Measurements from ENCODE around the gene CYP51A1.
"Not testable (repeated sequence)": the region's sequence is repeated elsewhere in the genome, so short reads cannot be mapped to it uniquely, and the experiment has no call there.

Gene CYP51A1

GRCh38 chr7:92134271-92135051 is at the start of gene CYP51A1:
Gene CYP51A1 (minus strand): TSS chr7:92134477. CDS start chr7:92134364, 113 bp downstream.
- H3K4me3 Mint-ChIP-seq: peak within 1 kb of the TSS; percentile 92
- no peaks in the 10 kb centered on the region for H3K27me3 Mint-ChIP-seq
- H3K27ac Mint-ChIP-seq: peak within 1 kb of the TSS; percentile 97
- ATAC-seq: peak; percentile 96
- peaks cover 37% of the 10 kb centered on the region for H3K4me1 Mint-ChIP-seq
- peaks cover 21% of the 10 kb centered on the region for H3K36me3 Mint-ChIP-seq
- H3K9me3 Mint-ChIP-seq: no peaks in the 10 kb centered on the region

GRCh38 chr7:92178928-92179924 is 44.9 kb upstream of the CYP51A1 start, which contains the start of gene LRRD1:
Gene LRRD1 (minus strand): TSS chr7:92179142. CDS start chr7:92165202, 13,940 bp downstream.
- Mint-ChIP-seq H3K27ac (no peak within 1 kb of the TSS), H3K4me3 (peak within 1 kb of the TSS; percentile 78)

GRCh38 chr7:92177362-92177761 is 43.1 kb upstream of the CYP51A1 start:
- H3K27me3 Mint-ChIP-seq: no peaks in the 10 kb centered on the region
- H3K9me3 Mint-ChIP-seq: peaks cover 3% of the 10 kb centered on the region
- H3K27ac Mint-ChIP-seq: no peak overlapping the region
- ATAC-seq: no peak
- peaks cover 8% of the 10 kb centered on the region for H3K4me1 Mint-ChIP-seq
- no peaks in the 10 kb centered on the region for H3K36me3 Mint-ChIP-seq
- H3K4me3 Mint-ChIP-seq: no peak overlapping the region

More at GRCh38 chr7:92178928-92179924, 44.9 kb upstream of the CYP51A1 start, which contains the start of gene LRRD1:
- peaks cover 8% of the 10 kb centered on the region for H3K4me1 Mint-ChIP-seq
- peak; percentile 99 for ATAC-seq
- H3K27me3 Mint-ChIP-seq: no peaks in the 10 kb centered on the region
- H3K9me3 Mint-ChIP-seq: peaks cover 7% of the 10 kb centered on the region
- H3K36me3 Mint-ChIP-seq: no peaks in the 10 kb centered on the region

- ATAC-seq, H3K4me3 Mint-ChIP-seq, H3K4me1 Mint-ChIP-seq, H3K27ac Mint-ChIP-seq, H3K9me3 Mint-ChIP-seq: not testable (repeated sequence)
- Mint-ChIP-seq H3K27me3 (peaks cover 22% of the 10 kb centered on the region), H3K36me3 (peaks cover 18% of the 10 kb centered on the region)
Measured at GRCh38 chr7:92169529-92169928, 35.3 kb upstream of the CYP51A1 start.

- Mint-ChIP-seq H3K27me3 (no peaks in the 10 kb centered on the region), H3K27ac (no peak overlapping the region), H3K9me3 (no peaks in the 10 kb centered on the region), H3K36me3 (no peaks in the 10 kb centered on the region), H3K4me1 (no peaks in the 10 kb centered on the region), H3K4me3 (no peak overlapping the region)
- no peak for ATAC-seq
Measured at GRCh38 chr7:92161271-92161670, 27.0 kb upstream of the CYP51A1 start.

- H3K9me3 Mint-ChIP-seq: no peaks in the 10 kb centered on the region
- H3K36me3 Mint-ChIP-seq: no peaks in the 10 kb centered on the region
- no peak for ATAC-seq
- H3K27ac Mint-ChIP-seq: no peak overlapping the region
- H3K4me3 Mint-ChIP-seq: no peak overlapping the region
- no peaks in the 10 kb centered on the region for H3K4me1 Mint-ChIP-seq
- no peaks in the 10 kb centered on the region for H3K27me3 Mint-ChIP-seq
Measured at GRCh38 chr7:92158660-92159575, 24.6 kb upstream of the CYP51A1 start.

- Mint-ChIP-seq H3K9me3 (no peaks in the 10 kb centered on the region), H3K4me1 (no peaks in the 10 kb centered on the region), H3K27ac (no peak overlapping the region), H3K4me3 (no peak overlapping the region), H3K36me3 (no peaks in the 10 kb centered on the region), H3K27me3 (no peaks in the 10 kb centered on the region)
- ATAC-seq: no peak
Measured at GRCh38 chr7:92156990-92157389, 22.7 kb upstream of the CYP51A1 start.

GRCh38 chr7:92155108-92155739 is 20.9 kb upstream of the CYP51A1 start:
- H3K4me1 Mint-ChIP-seq: no peaks in the 10 kb centered on the region
- no peaks in the 10 kb centered on the region for H3K36me3 Mint-ChIP-seq
- no peak overlapping the region for H3K27ac Mint-ChIP-seq
- no peak overlapping the region for H3K4me3 Mint-ChIP-seq
- no peak for ATAC-seq
- H3K27me3 Mint-ChIP-seq: no peaks in the 10 kb centered on the region
- H3K9me3 Mint-ChIP-seq: no peaks in the 10 kb centered on the region

GRCh38 chr7:92150450-92151017 is 16.3 kb upstream of the CYP51A1 start:
- no peaks in the 10 kb centered on the region for H3K4me1 Mint-ChIP-seq
- no peaks in the 10 kb centered on the region for H3K36me3 Mint-ChIP-seq
- H3K27me3 Mint-ChIP-seq: no peaks in the 10 kb centered on the region
- H3K9me3 Mint-ChIP-seq: no peaks in the 10 kb centered on the region
- ATAC-seq: no peak
- no peak overlapping the region for H3K27ac Mint-ChIP-seq
- no peak overlapping the region for H3K4me3 Mint-ChIP-seq

- no peak overlapping the region for H3K4me3 Mint-ChIP-seq
- no peaks in the 10 kb centered on the region for H3K36me3 Mint-ChIP-seq
- H3K9me3 Mint-ChIP-seq: no peaks in the 10 kb centered on the region
- H3K4me1 Mint-ChIP-seq: no peaks in the 10 kb centered on the region
- no peak for ATAC-seq
- H3K27ac Mint-ChIP-seq: no peak overlapping the region
- H3K27me3 Mint-ChIP-seq: no peaks in the 10 kb centered on the region
Measured at GRCh38 chr7:92149736-92150239, 15.5 kb upstream of the CYP51A1 start.

- not testable (repeated sequence) for H3K4me3 Mint-ChIP-seq, H3K27ac Mint-ChIP-seq, H3K27me3 Mint-ChIP-seq, ATAC-seq, H3K36me3 Mint-ChIP-seq, H3K9me3 Mint-ChIP-seq, H3K4me1 Mint-ChIP-seq
Measured at GRCh38 chr7:92143192-92143880, 9.1 kb upstream of the CYP51A1 start.

GRCh38 chr7:92142791-92143190 is 8.5 kb upstream of the CYP51A1 start:
- not testable (repeated sequence) for H3K4me3 Mint-ChIP-seq, H3K9me3 Mint-ChIP-seq, H3K4me1 Mint-ChIP-seq, H3K27me3 Mint-ChIP-seq, ATAC-seq, H3K36me3 Mint-ChIP-seq, H3K27ac Mint-ChIP-seq

GRCh38 chr7:92141161-92141560 is 6.9 kb upstream of the CYP51A1 start:
- no peak for ATAC-seq
- Mint-ChIP-seq H3K27me3 (no peaks in the 10 kb centered on the region), H3K27ac (no peak overlapping the region), H3K9me3 (no peaks in the 10 kb centered on the region), H3K4me1 (peaks cover 1% of the 10 kb centered on the region), H3K4me3 (no peak overlapping the region), H3K36me3 (peaks cover under 1% of the 10 kb centered on the region)

All from stimulated activated memory B cell treated with anti-CD40 and anti-IgM and Interleukin-4, amounts not matched to agents 10 μg/mL and 1 μg/mL and 100 μg/mL, for 72 hours (primary cell).